ENCODE results near the gene PAX5.

DNA sequence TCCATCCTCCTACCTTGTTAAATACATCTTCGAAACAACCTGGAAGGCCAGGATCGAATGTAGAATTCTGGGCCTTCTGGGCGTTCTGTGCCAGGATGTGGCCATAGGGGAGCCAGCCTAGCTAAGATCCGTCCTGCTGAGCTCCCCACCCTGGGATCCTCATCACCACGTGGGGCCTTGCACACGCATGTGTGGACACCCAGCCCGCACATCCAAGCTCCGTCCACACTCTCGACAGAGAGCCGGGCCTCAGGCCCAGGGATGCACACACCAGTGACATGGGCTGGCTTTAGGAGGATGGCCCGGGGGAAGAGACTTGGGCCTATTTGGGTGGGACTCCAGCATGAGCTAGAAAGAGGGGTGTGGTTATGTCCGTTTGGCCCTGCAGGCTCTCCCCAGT is 154.0 kb downstream of the PAX5 start:
- TF ChIP-seq POLR2A (IDR thresholded peaks at IDR 0.05), result no peak
- TF ChIP-seq, protein P1, sequence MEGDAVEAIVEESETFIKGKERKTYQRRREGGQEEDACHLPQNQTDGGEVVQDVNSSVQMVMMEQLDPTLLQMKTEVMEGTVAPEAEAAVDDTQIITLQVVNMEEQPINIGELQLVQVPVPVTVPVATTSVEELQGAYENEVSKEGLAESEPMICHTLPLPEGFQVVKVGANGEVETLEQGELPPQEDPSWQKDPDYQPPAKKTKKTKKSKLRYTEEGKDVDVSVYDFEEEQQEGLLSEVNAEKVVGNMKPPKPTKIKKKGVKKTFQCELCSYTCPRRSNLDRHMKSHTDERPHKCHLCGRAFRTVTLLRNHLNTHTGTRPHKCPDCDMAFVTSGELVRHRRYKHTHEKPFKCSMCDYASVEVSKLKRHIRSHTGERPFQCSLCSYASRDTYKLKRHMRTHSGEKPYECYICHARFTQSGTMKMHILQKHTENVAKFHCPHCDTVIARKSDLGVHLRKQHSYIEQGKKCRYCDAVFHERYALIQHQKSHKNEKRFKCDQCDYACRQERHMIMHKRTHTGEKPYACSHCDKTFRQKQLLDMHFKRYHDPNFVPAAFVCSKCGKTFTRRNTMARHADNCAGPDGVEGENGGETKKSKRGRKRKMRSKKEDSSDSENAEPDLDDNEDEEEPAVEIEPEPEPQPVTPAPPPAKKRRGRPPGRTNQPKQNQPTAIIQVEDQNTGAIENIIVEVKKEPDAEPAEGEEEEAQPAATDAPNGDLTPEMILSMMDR (IDR thresholded peaks at IDR 0.05), result no peak
